ENCODE measurements around the gene RFFL.
"Not testable (repeated sequence)": the region's sequence is repeated elsewhere in the genome, so short reads cannot be mapped to it uniquely, and the experiment has no call there.

RFFL gene

DNA sequence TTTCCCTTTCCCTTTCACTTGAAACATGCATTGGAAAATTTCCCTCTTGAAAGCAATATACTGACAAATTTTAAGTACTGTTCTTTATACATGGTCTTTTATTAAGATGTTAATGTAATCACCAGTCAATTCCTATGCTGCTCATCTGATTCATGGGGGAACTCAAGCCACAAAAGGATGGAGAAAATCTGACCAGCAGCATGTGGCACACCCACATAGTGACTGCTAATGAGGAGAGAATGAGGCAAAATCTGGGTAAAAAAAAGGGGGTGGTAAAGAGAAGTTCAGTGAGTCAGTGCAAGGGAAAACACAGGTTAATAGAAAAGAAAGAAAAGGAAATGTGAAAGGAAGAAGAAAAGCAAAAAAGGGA is 11.3 kb downstream of the RFFL start:
- peak overlapping the region; percentile 96 for H3K27ac Mint-ChIP-seq (ENCODE audit: low read depth)
- DNase-seq (ENCODE audit: low spot score in 2 of 2) = no peak
- peak overlapping the region; percentile 53 for H3K4me3 Mint-ChIP-seq
- no peak for ATAC-seq (replicated peaks; ENCODE audit: extremely low read depth, poor library complexity, severe bottlenecking)
- H3K27me3 Mint-ChIP-seq = no peaks in the 10 kb centered on the region
- H3K9me3 Mint-ChIP-seq = no peaks in the 10 kb centered on the region
- peaks cover 10% of the 10 kb centered on the region for H3K36me3 Mint-ChIP-seq (ENCODE audit: insufficient read depth)
- peaks cover 72% of the 10 kb centered on the region for H3K4me1 Mint-ChIP-seq

DNA sequence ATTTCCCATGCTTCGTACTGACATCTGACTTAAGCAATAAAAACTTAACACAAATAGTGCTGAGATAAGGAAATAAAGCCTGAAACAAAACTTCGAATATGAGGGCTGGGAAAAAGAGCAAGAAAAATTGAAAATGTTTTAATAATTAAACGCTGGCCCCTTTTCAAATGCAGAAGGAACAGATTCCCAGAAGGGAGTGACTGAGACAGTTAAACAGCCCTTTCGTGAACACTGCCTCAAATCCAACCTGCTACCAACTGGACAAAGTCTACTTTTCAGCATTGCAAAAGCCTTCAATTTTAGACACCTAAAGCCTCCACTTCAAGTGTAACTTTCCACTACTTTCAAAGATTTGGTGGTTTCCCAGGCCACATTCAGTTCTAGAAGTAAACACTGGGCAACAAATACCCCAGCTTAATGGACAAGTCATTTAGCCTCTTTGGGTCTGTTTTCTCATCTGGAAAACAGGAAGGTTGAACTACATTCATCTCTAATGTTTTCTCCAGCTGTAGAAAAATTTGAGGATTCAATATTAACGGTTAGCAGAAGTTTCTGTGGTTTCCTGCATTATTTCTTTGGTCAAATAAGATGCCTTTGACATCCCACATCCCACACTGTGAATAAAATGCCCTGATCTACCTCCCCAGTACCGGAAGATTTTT is 11.8 kb downstream of the RFFL start:
- DNase-seq (ENCODE audit: low spot score in 2 of 2) (no peak), ATAC-seq (replicated peaks; ENCODE audit: extremely low read depth, poor library complexity, severe bottlenecking) (peak; percentile 26)
- Mint-ChIP-seq H3K27ac (ENCODE audit: low read depth) (peak overlapping the region; percentile 96), H3K9me3 (no peaks in the 10 kb centered on the region), H3K27me3 (no peaks in the 10 kb centered on the region), H3K36me3 (ENCODE audit: insufficient read depth) (peaks cover 10% of the 10 kb centered on the region), H3K4me1 (peaks cover 75% of the 10 kb centered on the region), H3K4me3 (peak overlapping the region; percentile 53)

DNA sequence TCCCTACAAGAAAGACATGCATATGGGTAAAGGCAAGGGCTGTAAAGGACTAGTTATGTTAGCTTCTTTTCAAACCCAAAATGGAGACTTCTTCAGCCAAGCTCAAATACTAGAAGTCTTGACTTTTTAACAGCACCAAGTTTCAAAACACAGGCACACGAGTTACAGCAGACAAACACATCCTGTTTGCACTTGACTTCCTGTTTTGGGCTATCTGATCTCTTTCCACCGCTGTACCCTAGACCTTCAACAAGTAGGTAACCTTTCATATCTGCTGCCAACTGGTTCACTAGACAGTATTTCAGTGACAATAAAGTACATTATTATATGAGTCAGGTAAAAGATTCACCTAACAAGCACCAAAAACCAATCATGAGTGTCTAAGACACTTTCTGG is 12.3 kb downstream of the RFFL start:
- Mint-ChIP-seq H3K36me3 (ENCODE audit: insufficient read depth) (peaks cover 10% of the 10 kb centered on the region), H3K4me3 (peak overlapping the region; percentile 53), H3K27me3 (no peaks in the 10 kb centered on the region), H3K27ac (ENCODE audit: low read depth) (peak overlapping the region; percentile 96), H3K4me1 (peaks cover 75% of the 10 kb centered on the region), H3K9me3 (no peaks in the 10 kb centered on the region)
- DNase-seq (ENCODE audit: low spot score in 2 of 2) = peak in 1 of 2 donors; percentile 50
- ATAC-seq (replicated peaks; ENCODE audit: extremely low read depth, poor library complexity, severe bottlenecking) = peak; percentile 86

DNA sequence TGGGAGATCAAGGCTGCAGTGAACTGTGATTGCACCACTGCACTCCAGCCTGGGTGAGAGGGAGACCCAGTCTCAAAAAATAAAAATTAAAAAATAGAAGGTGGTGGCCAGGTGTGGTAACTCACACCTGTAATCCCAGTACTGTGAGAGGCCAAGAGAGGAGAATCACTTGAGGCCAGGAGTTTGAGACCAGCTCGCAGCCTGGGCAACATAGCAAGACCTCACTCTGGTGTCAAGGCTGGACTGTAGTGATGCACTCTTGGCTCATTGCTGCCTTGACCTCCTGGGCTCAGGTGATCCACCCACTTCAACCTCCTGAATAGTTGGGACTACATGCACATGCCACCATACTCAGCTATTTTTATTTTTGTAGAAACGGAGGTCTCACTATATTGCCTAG is 13.3 kb downstream of the RFFL start:
- Mint-ChIP-seq H3K36me3 (ENCODE audit: insufficient read depth) (peaks cover 15% of the 10 kb centered on the region), H3K4me3 (peak overlapping the region; percentile 59), H3K27me3 (no peaks in the 10 kb centered on the region), H3K27ac (ENCODE audit: low read depth) (peak overlapping the region; percentile 86), H3K9me3 (no peaks in the 10 kb centered on the region), H3K4me1 (peaks cover 76% of the 10 kb centered on the region)
- DNase-seq (ENCODE audit: low spot score in 2 of 2) (no peak), ATAC-seq (replicated peaks; ENCODE audit: extremely low read depth, poor library complexity, severe bottlenecking) (no peak)

DNA sequence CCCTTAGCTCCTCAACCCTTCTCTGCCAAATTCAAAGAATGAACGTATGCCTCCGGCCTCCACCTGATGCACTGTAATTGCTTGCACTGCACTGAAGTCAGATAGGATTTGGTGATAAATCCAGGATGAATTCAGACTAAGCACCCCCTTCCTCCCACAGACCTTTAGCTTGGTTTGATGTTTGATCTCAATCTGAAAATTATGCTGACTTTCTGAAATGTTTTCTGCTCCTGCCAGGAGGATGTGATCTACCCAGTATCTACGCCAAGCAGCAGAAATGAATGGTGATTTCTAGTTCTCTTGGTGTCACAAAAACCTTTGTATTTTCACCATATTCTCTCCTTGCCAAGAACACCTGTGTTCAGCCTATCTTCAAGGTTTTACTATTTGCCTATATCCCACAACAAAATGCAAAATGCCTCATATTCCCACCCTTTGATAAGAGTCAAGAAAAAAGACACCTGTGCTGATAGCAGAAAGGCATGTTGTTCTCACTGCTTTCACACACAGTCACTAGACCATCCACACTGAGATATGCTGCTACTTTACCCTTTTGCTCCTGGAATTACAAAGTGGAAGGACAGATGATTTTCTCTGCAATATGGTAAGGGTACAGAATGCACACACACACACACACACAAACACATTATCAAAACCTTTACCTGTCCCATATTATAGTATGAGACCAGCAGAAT is 14.7 kb downstream of the RFFL start:
- DNase-seq (ENCODE audit: low spot score in 2 of 2) (no peak), ATAC-seq (replicated peaks; ENCODE audit: extremely low read depth, poor library complexity, severe bottlenecking) (no peak)
- H3K4me3 Mint-ChIP-seq = peak overlapping the region; percentile 59
- peak overlapping the region; percentile 86 for H3K27ac Mint-ChIP-seq (ENCODE audit: low read depth)
- H3K27me3 Mint-ChIP-seq = no peaks in the 10 kb centered on the region
- peaks cover 13% of the 10 kb centered on the region for H3K36me3 Mint-ChIP-seq (ENCODE audit: insufficient read depth)
- no peaks in the 10 kb centered on the region for H3K9me3 Mint-ChIP-seq
- H3K4me1 Mint-ChIP-seq = peaks cover 76% of the 10 kb centered on the region

DNA sequence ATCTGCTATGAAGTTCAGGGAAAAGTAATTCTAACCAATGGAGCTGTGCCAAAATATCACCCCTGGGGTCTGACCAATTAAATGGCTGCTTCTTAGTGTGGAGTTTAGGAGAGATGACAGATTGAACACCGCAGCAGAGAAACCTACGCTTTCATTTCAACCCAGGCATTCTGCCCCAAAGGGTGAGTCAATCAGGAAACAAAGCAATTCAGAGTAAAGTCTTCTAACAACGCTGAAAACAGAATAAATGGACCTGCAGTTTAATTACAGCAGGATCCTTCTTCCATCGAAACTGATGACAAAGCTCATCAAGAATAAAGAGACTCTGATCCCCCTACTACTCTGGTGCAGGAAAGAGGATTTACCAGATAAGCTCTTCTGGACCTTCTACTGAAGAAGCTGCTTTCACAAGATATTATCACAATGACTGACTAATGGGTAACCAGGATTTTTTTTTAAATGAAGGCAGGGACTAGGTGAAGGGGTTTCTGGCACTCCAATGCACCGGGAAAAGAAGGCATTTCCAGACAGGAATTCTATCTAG is 16.7 kb downstream of the RFFL start:
- ATAC-seq (replicated peaks; ENCODE audit: extremely low read depth, poor library complexity, severe bottlenecking) (peak; percentile 75), DNase-seq (ENCODE audit: low spot score in 2 of 2) (peak; percentile 17 to 55)
- Mint-ChIP-seq H3K27me3 (no peaks in the 10 kb centered on the region), H3K27ac (ENCODE audit: low read depth) (peak overlapping the region; percentile 96), H3K9me3 (no peaks in the 10 kb centered on the region), H3K36me3 (ENCODE audit: insufficient read depth) (peaks cover 13% of the 10 kb centered on the region), H3K4me3 (peak overlapping the region; percentile 74), H3K4me1 (peaks cover 63% of the 10 kb centered on the region)

DNA sequence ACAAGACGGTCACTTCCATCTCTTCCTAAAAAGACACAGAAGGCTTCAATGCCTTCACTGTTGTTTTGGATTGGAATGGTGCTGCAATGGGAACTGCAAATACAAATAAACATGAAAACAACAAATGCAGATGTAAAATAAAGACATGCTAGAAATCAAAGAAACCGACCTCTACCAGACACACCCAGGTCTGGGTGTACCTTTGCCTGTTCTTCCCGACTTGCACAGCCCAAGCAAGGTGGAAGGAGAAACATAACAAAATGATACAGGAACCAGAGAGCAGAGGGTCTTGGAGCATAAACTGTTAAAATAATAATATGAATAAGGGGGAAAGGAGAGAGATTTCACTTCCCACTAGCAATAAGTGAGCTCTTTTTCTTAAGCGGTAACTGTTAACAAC is 17.3 kb downstream of the RFFL start:
- DNase-seq (ENCODE audit: low spot score in 2 of 2) = no peak
- H3K9me3 Mint-ChIP-seq = no peaks in the 10 kb centered on the region
- peak overlapping the region; percentile 74 for H3K4me3 Mint-ChIP-seq
- H3K4me1 Mint-ChIP-seq = peaks cover 60% of the 10 kb centered on the region
- ATAC-seq (replicated peaks; ENCODE audit: extremely low read depth, poor library complexity, severe bottlenecking) = no peak
- H3K36me3 Mint-ChIP-seq (ENCODE audit: insufficient read depth) = peaks cover 12% of the 10 kb centered on the region
- peak overlapping the region; percentile 96 for H3K27ac Mint-ChIP-seq (ENCODE audit: low read depth)
- H3K27me3 Mint-ChIP-seq = no peaks in the 10 kb centered on the region

DNA sequence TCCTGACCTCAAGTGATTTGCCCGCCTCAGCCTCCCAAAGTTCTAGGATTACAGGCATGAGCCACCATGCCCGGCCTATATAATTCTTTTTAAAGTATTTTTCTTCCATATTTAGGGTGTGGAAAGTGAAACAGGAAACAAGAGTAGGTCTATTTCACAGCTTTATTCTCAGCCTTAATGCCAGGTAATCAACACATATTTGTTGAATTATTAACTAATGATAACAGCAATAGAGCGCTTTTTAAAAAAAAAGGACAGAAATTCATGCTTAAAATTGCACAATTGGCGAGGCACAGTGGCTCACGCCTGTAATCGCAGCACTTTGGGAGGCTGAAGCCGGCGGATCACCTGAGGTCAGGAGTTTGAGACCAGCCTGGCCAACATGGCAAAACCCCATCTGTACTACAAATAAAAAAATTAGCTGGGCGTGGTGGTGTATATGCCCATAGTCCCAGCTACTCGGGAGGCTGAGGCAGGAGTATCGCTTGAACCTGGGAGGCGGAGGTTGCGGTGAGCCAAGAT is 18.0 kb downstream of the RFFL start:
- Mint-ChIP-seq H3K36me3 (ENCODE audit: insufficient read depth) (peaks cover 15% of the 10 kb centered on the region), H3K4me3 (peak overlapping the region; percentile 74), H3K4me1 (peaks cover 62% of the 10 kb centered on the region), H3K27ac (ENCODE audit: low read depth) (peak overlapping the region; percentile 96)
- DNase-seq (ENCODE audit: low spot score in 2 of 2); H3K27me3 Mint-ChIP-seq; ATAC-seq (replicated peaks; ENCODE audit: extremely low read depth, poor library complexity, severe bottlenecking); H3K9me3 Mint-ChIP-seq: not testable (repeated sequence)

DNA sequence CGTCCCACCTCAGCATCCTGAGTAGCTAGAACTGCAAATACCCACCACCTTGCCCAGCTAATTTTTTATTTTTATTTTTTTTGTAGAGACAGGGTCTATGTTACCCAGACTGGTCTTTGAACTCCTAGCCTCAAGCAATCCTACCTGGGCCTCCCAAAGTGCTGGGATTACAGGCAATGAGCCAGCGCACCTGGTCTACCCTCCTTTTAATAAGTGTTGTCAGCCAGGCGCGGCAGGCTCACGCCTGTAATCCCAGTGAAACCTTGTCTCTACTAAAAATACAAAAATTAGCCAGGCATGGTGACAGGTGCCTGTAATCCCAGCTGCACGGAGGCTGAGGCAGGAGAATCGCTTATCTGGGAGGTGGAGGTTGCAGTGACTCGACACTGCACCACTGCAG is 19.3 kb downstream of the RFFL start:
- peaks cover 54% of the 10 kb centered on the region for H3K4me1 Mint-ChIP-seq
- H3K36me3 Mint-ChIP-seq (ENCODE audit: insufficient read depth) = peaks cover 17% of the 10 kb centered on the region
- peak overlapping the region; percentile 96 for H3K27ac Mint-ChIP-seq (ENCODE audit: low read depth)
- H3K9me3 Mint-ChIP-seq = no peaks in the 10 kb centered on the region
- ATAC-seq (replicated peaks; ENCODE audit: extremely low read depth, poor library complexity, severe bottlenecking) (no peak), DNase-seq (ENCODE audit: low spot score in 2 of 2) (no peak)
- no peaks in the 10 kb centered on the region for H3K27me3 Mint-ChIP-seq
- H3K4me3 Mint-ChIP-seq = no peak overlapping the region

DNA sequence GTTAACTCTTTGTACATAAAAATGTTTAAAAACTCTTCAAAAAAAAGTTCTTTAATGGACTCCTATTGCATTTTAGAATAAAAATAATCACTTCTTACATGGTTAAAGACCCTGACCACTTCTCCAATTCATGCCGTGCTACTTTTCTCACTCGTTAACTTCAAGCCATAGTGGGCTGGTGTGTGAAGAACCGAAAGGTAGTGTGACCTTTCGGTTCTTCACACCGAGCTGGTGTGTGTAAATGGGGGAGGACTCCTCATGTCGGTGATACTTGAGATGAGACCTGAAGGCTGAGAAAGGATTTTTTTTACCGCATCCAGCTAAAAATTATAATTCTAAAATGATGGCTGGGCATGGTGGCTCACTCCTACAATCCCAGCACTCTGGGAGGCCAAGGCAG is 22.1 kb downstream of the RFFL start:
- H3K4me1 Mint-ChIP-seq = peaks cover 41% of the 10 kb centered on the region
- no peaks in the 10 kb centered on the region for H3K27me3 Mint-ChIP-seq
- peaks cover 22% of the 10 kb centered on the region for H3K36me3 Mint-ChIP-seq (ENCODE audit: insufficient read depth)
- no peak overlapping the region for H3K4me3 Mint-ChIP-seq
- peak overlapping the region; percentile 69 for H3K27ac Mint-ChIP-seq (ENCODE audit: low read depth)
- H3K9me3 Mint-ChIP-seq = no peaks in the 10 kb centered on the region
- DNase-seq (ENCODE audit: low spot score in 2 of 2) = no peak
- peak; percentile 74 for ATAC-seq (replicated peaks; ENCODE audit: extremely low read depth, poor library complexity, severe bottlenecking)

DNA sequence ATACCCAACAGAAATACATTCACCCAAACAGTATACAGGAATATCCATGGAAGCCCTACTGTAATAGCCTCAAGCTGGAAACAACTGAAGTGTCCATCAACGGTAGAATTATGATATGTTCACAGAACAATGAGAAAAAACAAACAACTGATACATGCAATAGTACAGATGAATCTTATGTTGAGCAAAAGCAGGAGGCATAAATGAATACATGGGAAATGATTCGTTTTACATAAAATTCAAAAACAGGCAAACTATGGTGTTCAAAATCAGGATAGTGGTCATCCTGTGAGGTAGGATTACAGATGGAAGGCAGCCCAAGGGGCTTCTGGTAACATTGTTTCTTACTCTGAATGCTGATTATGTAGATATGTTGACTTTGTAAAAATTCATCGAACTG is 25.1 kb downstream of the RFFL start:
- no peak for DNase-seq (ENCODE audit: low spot score in 2 of 2)

DNA sequence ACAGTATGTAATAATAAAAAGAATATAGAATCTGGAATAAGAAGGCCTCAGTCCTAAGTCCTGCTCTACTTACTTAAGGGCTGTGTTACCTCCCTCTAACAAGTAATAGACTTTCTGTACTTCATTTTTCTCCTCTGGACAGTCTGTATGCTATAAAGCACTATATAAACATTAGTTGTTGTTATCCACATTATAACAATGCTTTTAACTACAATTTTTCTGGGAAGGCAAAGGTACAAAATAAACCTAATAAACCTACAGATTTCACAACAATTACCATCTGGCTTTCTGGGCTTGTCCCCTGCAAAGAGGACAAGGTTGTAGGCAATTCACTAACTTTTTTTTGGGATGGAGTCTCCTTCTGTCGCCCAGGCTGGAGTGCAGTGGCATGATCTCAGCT is 32.7 kb downstream of the RFFL start:
- H3K27ac Mint-ChIP-seq (ENCODE audit: low read depth) = no peak overlapping the region
- H3K27me3 Mint-ChIP-seq = no peaks in the 10 kb centered on the region
- H3K4me3 Mint-ChIP-seq = no peak overlapping the region
- DNase-seq (ENCODE audit: low spot score in 2 of 2) (no peak), ATAC-seq (replicated peaks; ENCODE audit: extremely low read depth, poor library complexity, severe bottlenecking) (no peak)
- peaks cover 11% of the 10 kb centered on the region for H3K36me3 Mint-ChIP-seq (ENCODE audit: insufficient read depth)
- peaks cover 27% of the 10 kb centered on the region for H3K4me1 Mint-ChIP-seq
- H3K9me3 Mint-ChIP-seq = no peaks in the 10 kb centered on the region

More for the DNA sequence above, 25.1 kb downstream of the RFFL start:
- Mint-ChIP-seq H3K9me3 (no peaks in the 10 kb centered on the region), H3K27ac (ENCODE audit: low read depth) (no peak overlapping the region), H3K4me1 (peaks cover 23% of the 10 kb centered on the region), H3K36me3 (ENCODE audit: insufficient read depth) (peaks cover 16% of the 10 kb centered on the region), H3K4me3 (no peak overlapping the region), H3K27me3 (no peaks in the 10 kb centered on the region)
- no peak for ATAC-seq (replicated peaks; ENCODE audit: extremely low read depth, poor library complexity, severe bottlenecking)
